Neural progenitor cell (in vitro differentiated cells): ENCODE measurements around the gene HTR2B. TPM values are rescaled to one million over a fixed set of nuclear protein-coding genes. Genes with fewer than 3 reads are reported as not detected.

Experiments used
- DNase-seq: peaks from one replicate; pipeline ENCODE4 v3.0.0-alpha.2; 2016; ENCODE audit warnings: low spot score
- H2AFZ ChIP-seq: fragments of 200-600 bp; sonication (generic); replicated peaks from 2 replicates; pipeline ENCODE4 v1.6.1; 2016; ENCODE audit warnings: antibody characterized with exemption
- H3F3A ChIP-seq: fragments of 200-600 bp; sonication (generic); 2 replicates; pipeline ENCODE4 v1.6.1; 2016; ENCODE audit warnings: antibody characterized with exemption, low read depth
- H3K27ac ChIP-seq: fragments of 200-600 bp; sonication (generic); 2 replicates; pipeline ENCODE4 v1.5.1; 2016; ENCODE audit warnings: mild to moderate bottlenecking
- H3K27me3 ChIP-seq: fragments of 200-600 bp; sonication (generic); 2 replicates; pipeline ENCODE4 v1.6.1; 2016; ENCODE audit warnings: mild to moderate bottlenecking, moderate library complexity
- H3K36me3 ChIP-seq: fragments of 200-600 bp; sonication (generic); 2 replicates; pipeline ENCODE4 v1.5.1; 2016
- H3K4me1 ChIP-seq: fragments of 200-600 bp; sonication (generic); 2 replicates; pipeline ENCODE4 v1.6.1; 2016; ENCODE audit warnings: mixed run types
- H3K4me2 ChIP-seq: fragments of 200-600 bp; sonication (generic); 2 replicates; pipeline ENCODE4 v1.6.1; 2016
- H3K4me3 ChIP-seq: fragments of 200-600 bp; sonication (generic); 2 replicates; pipeline ENCODE4 v1.5.1; 2016
- H3K79me2 ChIP-seq: fragments of 200-600 bp; sonication (generic); 2 replicates; pipeline ENCODE4 v1.6.1; 2016; ENCODE audit warnings: low read depth
- H3K9ac ChIP-seq: fragments of 200-600 bp; sonication (generic); 2 replicates; pipeline ENCODE4 v1.6.1; 2016
- H3K9me3 ChIP-seq: fragments of 200-600 bp; sonication (generic); 2 replicates; pipeline ENCODE4 v1.5.1; 2016; ENCODE audit warnings: low read depth
- H4K20me1 ChIP-seq: fragments of 200-600 bp; sonication (generic); 2 replicates; pipeline ENCODE4 v1.6.1; 2016; ENCODE audit warnings: low read depth
- H3K27ac Mint-ChIP-seq: 3 replicates; pipeline ENCODE4 v1.8.0; 2021; ENCODE audit warnings: mixed read lengths
- H3K27me3 Mint-ChIP-seq: 2 replicates; pipeline ENCODE4 v1.8.0; 2022; ENCODE audit warnings: low read depth, mild to moderate bottlenecking, inconsistent platforms, moderate library complexity, mixed read lengths; ENCODE audit not compliant: insufficient read depth
- H3K36me3 Mint-ChIP-seq: 3 replicates; pipeline ENCODE4 v1.8.0; 2021; ENCODE audit warnings: mixed read lengths
- H3K4me1 Mint-ChIP-seq: 3 replicates; pipeline ENCODE4 v1.8.0; 2021; ENCODE audit warnings: mixed read lengths
- H3K4me3 Mint-ChIP-seq: 3 replicates; pipeline ENCODE4 v1.8.0; 2021; ENCODE audit warnings: mild to moderate bottlenecking, moderate library complexity, mixed read lengths
- H3K9me3 Mint-ChIP-seq: 3 replicates; pipeline ENCODE4 v1.8.0; 2020; ENCODE audit warnings: mixed read lengths
- CTCF ChIP-seq: fragments of 200-600 bp; sonication (generic); IDR thresholded peaks from 2 replicates; pipeline ENCODE4 v1.5.1; 2017; ENCODE audit warnings: antibody characterized with exemption, mild to moderate bottlenecking
- EZH2 ChIP-seq: fragments of 200-600 bp; sonication (generic); IDR thresholded peaks from 2 replicates; pipeline ENCODE4 v1.6.1; 2017; ENCODE audit warnings: antibody characterized with exemption, mild to moderate bottlenecking, moderate library complexity
- EZH2phosphoT487 ChIP-seq: fragments of 200-600 bp; sonication (generic); IDR thresholded peaks from 2 replicates; pipeline ENCODE4 v1.6.1; 2017; ENCODE audit warnings: antibody characterized with exemption
- total RNA-seq: library from RNA; depleted of rRNA; stranded (reverse); fragments of >200 nt; gene quantifications from 2 replicates; pipeline ENCODE4 v1.2.3, GENCODE V29; 2015; ENCODE audit warnings: low replicate concordance

The HTR2B gene
- total RNA-seq, 1 donor from 2014 or later, result not detected

GRCh38 chr2:231123362-231123898 lies 1.4 kb downstream of the HTR2B start:
- H3K27me3 Mint-ChIP-seq, result no peaks in the 10 kb centered on the region
- no peaks in the 10 kb centered on the region for H3K79me2 ChIP-seq
- H3K36me3 ChIP-seq, result no peaks in the 10 kb centered on the region
- H4K20me1 ChIP-seq, result peaks cover 12% of the 10 kb centered on the region
- no peak overlapping the region for H3K9ac ChIP-seq
- no peak overlapping the region for H2AFZ ChIP-seq
- H3K27me3 ChIP-seq, result no peaks in the 10 kb centered on the region
- H3K9me3 Mint-ChIP-seq, result no peaks in the 10 kb centered on the region
- DNase-seq, result no peak
- no peak for TF ChIP-seq CTCF
- no peak for TF ChIP-seq EZH2phosphoT487
- no peak for TF ChIP-seq EZH2
- no peak overlapping the region for H3K27ac ChIP-seq
- H3K27ac Mint-ChIP-seq, result no peak overlapping the region
- peaks cover 15% of the 10 kb centered on the region for H3K4me1 Mint-ChIP-seq
- H3F3A ChIP-seq, result peaks cover 25% of the 10 kb centered on the region
- peaks cover 7% of the 10 kb centered on the region for H3K4me1 ChIP-seq
- H3K4me3 Mint-ChIP-seq, result no peak overlapping the region
- H3K36me3 Mint-ChIP-seq, result peaks cover 2% of the 10 kb centered on the region
- no peak overlapping the region for H3K4me2 ChIP-seq
- no peak overlapping the region for H3K4me3 ChIP-seq
- no peaks in the 10 kb centered on the region for H3K9me3 ChIP-seq

- Mint-ChIP-seq H3K27ac (no peak overlapping the region), H3K9me3 (no peaks in the 10 kb centered on the region), H3K27me3 (no peaks in the 10 kb centered on the region), H3K4me3 (no peak overlapping the region), H3K36me3 (peaks cover 3% of the 10 kb centered on the region), H3K4me1 (peaks cover 5% of the 10 kb centered on the region)
- DNase-seq, result no peak
- H3K4me3 ChIP-seq, result no peak overlapping the region
- peak overlapping the region; percentile 14 for H3K27ac ChIP-seq
- peaks cover 8% of the 10 kb centered on the region for H3K4me1 ChIP-seq
- TF ChIP-seq CTCF (no peak), EZH2 (no peak), EZH2phosphoT487 (no peak)
- no peaks in the 10 kb centered on the region for H3K79me2 ChIP-seq
- no peaks in the 10 kb centered on the region for H3K36me3 ChIP-seq
- no peaks in the 10 kb centered on the region for H3K27me3 ChIP-seq
- H3K4me2 ChIP-seq, result no peak overlapping the region
- no peak overlapping the region for H3K9ac ChIP-seq
- peaks cover 9% of the 10 kb centered on the region for H4K20me1 ChIP-seq
- H2AFZ ChIP-seq, result no peak overlapping the region
- no peaks in the 10 kb centered on the region for H3K9me3 ChIP-seq
- peaks cover 25% of the 10 kb centered on the region for H3F3A ChIP-seq
These were observed 6.3 kb downstream of the HTR2B start for GRCh38 chr2:231118614-231118942.

GRCh38 chr2:231117922-231118613 lies 6.8 kb downstream of the HTR2B start:
- H3K27ac Mint-ChIP-seq, result no peak overlapping the region
- Histone ChIP-seq H3K4me3 (no peak overlapping the region), H3K4me2 (no peak overlapping the region)

More at GRCh38 chr2:231117922-231118613, 6.8 kb downstream of the HTR2B start:
- DNase-seq, result no peak
- Histone ChIP-seq H3K9me3 (no peaks in the 10 kb centered on the region), H3K9ac (no peak overlapping the region), H3K79me2 (no peaks in the 10 kb centered on the region), H3K27me3 (no peaks in the 10 kb centered on the region), H3F3A (peaks cover 20% of the 10 kb centered on the region), H3K36me3 (no peaks in the 10 kb centered on the region), H2AFZ (no peak overlapping the region), H3K4me1 (peaks cover 8% of the 10 kb centered on the region), H3K27ac (peak overlapping the region; percentile 14), H4K20me1 (peaks cover 4% of the 10 kb centered on the region)
- TF ChIP-seq EZH2phosphoT487, result no peak
- no peak for TF ChIP-seq EZH2
- no peak for TF ChIP-seq CTCF
- H3K4me1 Mint-ChIP-seq, result no peaks in the 10 kb centered on the region
- H3K36me3 Mint-ChIP-seq, result peaks cover 3% of the 10 kb centered on the region
- no peaks in the 10 kb centered on the region for H3K27me3 Mint-ChIP-seq
- no peak overlapping the region for H3K4me3 Mint-ChIP-seq
- no peaks in the 10 kb centered on the region for H3K9me3 Mint-ChIP-seq
